ENCODE data around the gene MPI. TPM values are rescaled to one million over a fixed set of nuclear protein-coding genes. Genes with fewer than 3 reads are reported as not detected.

MPI gene
- total RNA-seq, 1 experiment from 2014 or later, result 57.5 TPM

- peak overlapping the region in 2 of 3 experiments; percentile 94 to 96; a peak in 1 of 7 replicates for H3K27ac Mint-ChIP-seq
- H3K4me1 Mint-ChIP-seq, result peaks cover 19 to 25% of the 10 kb centered on the region in 2 experiments
- no peaks in the 10 kb centered on the region for H3K79me1 ChIP-seq (ENCODE audit: insufficient read depth, low read depth, low read length, poor library complexity, severe bottlenecking)
- H4K5ac ChIP-seq (ENCODE audit: insufficient read length, low read depth, low read length), result no peak overlapping the region
- no peak overlapping the region for H3K18ac ChIP-seq (ENCODE audit: insufficient read length, low read depth, low read length)
- no peak overlapping the region for H2BK120ac ChIP-seq (ENCODE audit: low read depth, low read length, poor library complexity, severe bottlenecking)
- H3K23ac ChIP-seq (ENCODE audit: insufficient read length, low read depth, low read length), result no peak overlapping the region
- H3K9me3 Mint-ChIP-seq, result no peaks in the 10 kb centered on the region; a peak in 1 of 5 replicates
- H3K9me3 ChIP-seq (ENCODE audit: control insufficient read depth, low read depth, low read length), result no peaks in the 10 kb centered on the region
- H3K4ac ChIP-seq (ENCODE audit: low read depth, low read length), result no peak overlapping the region
- no peak overlapping the region for H3K27ac ChIP-seq (ENCODE audit: insufficient read length, low read depth, low read length)
- no peaks in the 10 kb centered on the region for H4K20me1 ChIP-seq (ENCODE audit: control insufficient read depth, insufficient read depth, insufficient read length)
- no peak overlapping the region for H4K91ac ChIP-seq (ENCODE audit: insufficient read length, low read depth, low read length)
- no peak overlapping the region for H2BK5ac ChIP-seq (ENCODE audit: insufficient read length, low read length)
- H3K36me3 Mint-ChIP-seq (ENCODE audit: insufficient read depth in 1 of 3, low read depth in 3 of 3), result peaks cover 15 to 34% (median 29%) of the 10 kb centered on the region in 3 experiments; a peak in 6 of 7 replicates
- peak overlapping the region; percentile 56 for H3K9ac ChIP-seq (ENCODE audit: extremely low read depth, insufficient read length, low read length)
- no peak overlapping the region for H2BK20ac ChIP-seq (ENCODE audit: low read depth, low read length, poor library complexity, severe bottlenecking)
- no peaks in the 10 kb centered on the region for H3K27me3 ChIP-seq (ENCODE audit: insufficient read depth, low read length)
- whole genome bisulfite sequencing (ENCODE audit: extremely low coverage, insufficient read length, low lambda C conversion rate), result no CpG with 5 or more reads among the region's 1 CpG
- H3K4me3 Mint-ChIP-seq, result peak overlapping the region; percentile 86 to 90
- no peak overlapping the region for H2BK12ac ChIP-seq (ENCODE audit: insufficient read length, low read depth, low read length)
- H3K23me2 ChIP-seq (ENCODE audit: insufficient read length, low read depth, low read length, poor library complexity, severe bottlenecking), result peaks cover 11% of the 10 kb centered on the region
- H2AFZ ChIP-seq (ENCODE audit: low read length), result no peak overlapping the region
- H2BK15ac ChIP-seq (ENCODE audit: low read depth, low read length), result no peak overlapping the region
- peak overlapping the region; percentile 69 for H3K4me2 ChIP-seq (ENCODE audit: insufficient read depth, insufficient read length, low read length)
- no peaks in the 10 kb centered on the region for H3K79me2 ChIP-seq (ENCODE audit: insufficient read depth, low read length)
- no peaks in the 10 kb centered on the region for H3K4me1 ChIP-seq (ENCODE audit: insufficient read depth, low read length)
- H3K56ac ChIP-seq (ENCODE audit: insufficient read length, low read depth, low read length), result no peak overlapping the region
- no peaks in the 10 kb centered on the region for H3K27me3 Mint-ChIP-seq (ENCODE audit: low read depth)
- no peak for DNase-seq
- H3K14ac ChIP-seq (ENCODE audit: insufficient read depth, low read length), result no peak overlapping the region
- H4K8ac ChIP-seq (replicated peaks; ENCODE audit: insufficient read length, low read depth, low read length), result no peak overlapping the region
- H2AK5ac ChIP-seq (ENCODE audit: insufficient read length, low read length), result no peak overlapping the region
- H3T11ph ChIP-seq (ENCODE audit: low read length), result no peak overlapping the region
- TF ChIP-seq CTCF (conservative IDR thresholded peaks at IDR 0.05), result no peak
Observed at GRCh38 chr15:74890665-74890960, 771 bp downstream of the MPI start.
